Naive B cell (primary cell): ENCODE measurements around the gene KCNIP2. TPM values are rescaled to one million over a fixed set of nuclear protein-coding genes. Genes with fewer than 3 reads are reported as not detected.

ENCODE experiments used
- polyA plus RNA-seq, 6 donors: library from polyadenylated mRNA; unstranded; fragments of 300-500 nt; fragmentation: Illumina TruSeq; gene quantifications; one replicate each; pipeline ENCODE4 v1.2.3, GENCODE V29; 2021; ENCODE audit warnings: low read depth in 6 of 6

KCNIP2 gene
- polyA plus RNA-seq, 6 donors from 2014 or later, result 12.9 to 56.1 (median 32.8) TPM

Other genes with a start within 250 kb of the KCNIP2 start
- 10 to 100 TPM in 2 of 6 donors, 1 to 10 TPM in 3, under 1 TPM in 1; 0.50 to 13.8 (median 7.1) TPM for gene FBXW4, start 148.6 kb downstream of the KCNIP2 start, polyA plus RNA-seq
- not detected for gene FGF8, start 67.7 kb downstream of the KCNIP2 start, polyA plus RNA-seq
- gene NPM3, start 60.4 kb downstream of the KCNIP2 start, polyA plus RNA-seq, result 1 to 10 TPM; 2.0 to 5.4 (median 4.2) TPM
- gene OGA, start 25.4 kb downstream of the KCNIP2 start, polyA plus RNA-seq, result 10 to 100 TPM; 36.1 to 77.5 (median 61.2) TPM
- 10 to 100 TPM; 29.9 to 56.9 (median 46.8) TPM for gene ARMH3, start 212.4 kb upstream of the KCNIP2 start, polyA plus RNA-seq
- gene HPS6, start 221.5 kb upstream of the KCNIP2 start, polyA plus RNA-seq, result 10 to 100 TPM; 16.3 to 31.9 (median 21.2) TPM